Activated T-cell treated with anti-CD3 and anti-CD28 coated beads, Interleukin-2, amount 50 U/mL, for 1 hour (primary cell): ENCODE measurements around the gene OR5B21.

Experiments
- DNase-seq: peaks from one replicate; pipeline ENCODE4 v3.0.0-alpha.2; 2020

OR5B21 gene

DNA sequence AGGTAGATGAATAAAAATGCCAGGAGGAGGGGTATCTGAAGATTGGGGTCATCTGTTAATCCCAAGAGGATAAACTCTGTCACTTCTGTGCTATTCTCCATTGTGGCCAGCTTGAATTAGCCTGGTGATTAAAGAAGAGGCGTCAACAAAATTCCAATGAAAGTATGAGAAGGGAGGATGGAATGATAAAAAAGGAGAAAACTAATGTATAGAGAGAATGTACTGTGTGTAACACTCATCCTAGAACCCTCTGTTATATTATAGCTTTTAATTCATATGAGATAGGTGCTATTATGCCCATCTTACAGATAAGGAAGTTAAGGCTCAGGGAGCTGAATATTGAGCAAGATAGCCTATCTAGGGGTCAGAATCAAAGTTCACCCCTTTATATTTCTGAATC, at the start of gene OR5B21:
Gene OR5B21, minus strand, starts transcription at position 101 of the 400 bp plus-strand sequence. Its CDS starts 0 bp downstream, at position 101.
- DNase-seq = no peak

DNA sequence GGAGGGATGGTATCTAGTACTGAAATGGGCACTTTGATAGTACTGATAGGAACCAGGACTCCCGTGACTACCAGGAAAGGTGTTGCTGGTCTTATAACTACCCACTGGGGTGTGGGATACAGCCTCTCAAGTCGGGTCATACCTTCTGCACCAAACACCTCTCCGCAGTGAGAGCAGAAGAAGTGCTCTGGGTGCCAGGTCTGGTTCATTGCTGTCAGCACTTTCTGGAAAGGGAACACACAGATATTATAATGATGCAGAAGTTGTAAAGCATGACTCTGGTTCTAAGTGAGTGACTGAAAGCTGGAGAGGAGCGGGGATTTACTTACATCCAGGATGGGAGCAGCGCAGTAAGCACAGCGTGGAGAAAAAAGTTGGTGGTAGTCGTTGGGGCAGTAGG, 41.7 kb upstream of the OR5B21 start:
- no peak for DNase-seq

DNA sequence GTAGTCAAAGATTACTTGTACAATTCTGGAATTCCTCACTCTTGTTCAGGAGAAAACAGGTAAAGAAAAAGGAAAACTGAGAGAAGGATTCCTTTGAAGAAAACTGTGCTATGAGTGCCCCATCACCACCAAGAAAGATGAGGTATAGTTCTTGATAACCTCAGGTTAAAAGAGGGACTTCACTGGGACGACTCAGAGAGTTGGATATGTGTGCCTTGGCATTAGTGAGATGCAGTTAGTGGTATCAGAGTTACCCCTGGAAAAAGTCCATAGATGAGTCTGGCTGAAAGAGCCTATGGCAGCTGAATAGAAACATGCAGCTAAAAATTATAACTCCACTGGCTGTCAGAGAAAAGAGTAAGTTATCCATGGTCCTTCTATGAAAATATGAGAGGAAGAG, 38.9 kb upstream of the OR5B21 start:
- no peak for DNase-seq

DNA sequence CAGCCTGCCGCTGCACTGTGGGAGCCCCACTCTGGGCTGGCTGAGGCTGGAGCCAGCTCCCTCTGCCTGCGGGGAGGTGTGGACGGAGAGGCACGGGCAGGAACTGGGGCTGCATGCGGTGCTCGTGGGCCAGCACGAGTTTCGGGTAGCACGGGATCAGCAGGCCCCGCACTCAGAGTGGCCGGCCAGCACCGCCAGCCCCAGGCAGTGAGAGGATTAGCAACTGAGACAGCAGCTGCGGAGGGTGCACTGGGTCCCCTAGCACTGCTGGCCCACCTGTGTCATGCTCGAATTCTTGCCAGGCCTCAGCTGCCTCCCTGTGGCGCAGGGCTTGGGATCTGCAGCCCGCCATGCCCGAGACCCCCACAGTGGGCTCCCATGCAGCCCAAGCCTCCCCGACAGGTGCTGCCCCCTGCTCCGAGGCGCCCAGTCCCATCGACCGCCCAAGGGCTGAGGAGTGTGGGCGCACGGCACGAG, 24.0 kb upstream of the OR5B21 start:
- DNase-seq = no peak

DNA sequence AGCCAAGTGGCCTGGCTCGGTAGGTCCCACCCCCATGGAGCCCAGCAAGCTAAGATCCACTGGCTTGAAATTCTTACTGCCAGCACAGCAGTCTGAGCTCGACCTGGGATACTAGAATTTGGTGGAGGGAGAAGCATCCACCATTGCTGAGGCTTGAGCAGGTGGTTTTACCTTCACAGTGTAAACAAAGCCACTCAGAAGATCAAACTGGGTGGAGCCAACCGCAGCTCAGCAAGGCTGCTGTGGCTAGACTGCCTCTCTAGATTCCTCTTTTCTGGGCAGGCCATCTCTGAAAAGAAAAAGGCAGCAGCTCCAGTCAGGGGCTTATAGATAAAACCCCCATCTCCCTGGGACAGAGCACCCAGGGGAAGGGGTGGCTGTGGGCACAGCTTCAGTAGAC, 22.3 kb upstream of the OR5B21 start:
- peak; percentile 43 for DNase-seq

DNA sequence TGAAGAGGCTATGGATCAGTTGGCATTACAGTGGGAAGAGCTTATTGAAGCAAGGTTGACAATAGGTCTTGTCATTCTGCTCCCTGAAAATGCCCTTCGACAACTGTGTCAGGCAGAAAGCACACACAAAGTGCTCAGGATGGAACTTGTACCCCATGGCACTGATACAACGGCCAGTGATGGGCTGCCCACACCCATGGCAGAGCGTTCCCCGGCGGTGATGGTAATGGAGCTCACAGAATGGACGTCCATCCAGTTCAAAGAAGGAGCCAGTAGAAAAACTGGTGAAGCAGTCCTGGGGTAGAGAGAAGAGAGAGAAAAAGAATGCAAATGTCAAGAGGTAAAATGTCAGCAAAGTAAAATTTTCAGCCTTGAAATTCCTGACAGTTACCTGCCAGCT, 19.5 kb upstream of the OR5B21 start:
- no peak for DNase-seq

DNA sequence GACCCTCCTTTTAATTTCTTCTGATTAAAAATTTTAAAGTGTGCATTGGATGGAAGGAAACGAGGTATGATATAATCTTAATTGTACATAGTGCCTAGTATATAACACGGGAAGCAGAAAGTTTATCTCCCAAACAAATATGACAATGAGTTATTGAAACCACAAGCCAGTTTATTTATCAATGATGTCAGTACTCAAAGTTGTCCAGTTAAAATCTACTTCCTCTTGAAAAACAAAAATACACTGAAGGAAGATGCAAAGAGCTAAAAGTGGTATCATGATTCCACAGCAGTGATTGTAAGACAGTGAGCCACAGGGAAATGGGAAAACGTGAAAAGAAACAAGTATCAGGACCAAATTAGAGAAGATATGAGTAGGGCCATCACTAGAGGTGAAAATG, 18.8 kb upstream of the OR5B21 start:
- no peak for DNase-seq

DNA sequence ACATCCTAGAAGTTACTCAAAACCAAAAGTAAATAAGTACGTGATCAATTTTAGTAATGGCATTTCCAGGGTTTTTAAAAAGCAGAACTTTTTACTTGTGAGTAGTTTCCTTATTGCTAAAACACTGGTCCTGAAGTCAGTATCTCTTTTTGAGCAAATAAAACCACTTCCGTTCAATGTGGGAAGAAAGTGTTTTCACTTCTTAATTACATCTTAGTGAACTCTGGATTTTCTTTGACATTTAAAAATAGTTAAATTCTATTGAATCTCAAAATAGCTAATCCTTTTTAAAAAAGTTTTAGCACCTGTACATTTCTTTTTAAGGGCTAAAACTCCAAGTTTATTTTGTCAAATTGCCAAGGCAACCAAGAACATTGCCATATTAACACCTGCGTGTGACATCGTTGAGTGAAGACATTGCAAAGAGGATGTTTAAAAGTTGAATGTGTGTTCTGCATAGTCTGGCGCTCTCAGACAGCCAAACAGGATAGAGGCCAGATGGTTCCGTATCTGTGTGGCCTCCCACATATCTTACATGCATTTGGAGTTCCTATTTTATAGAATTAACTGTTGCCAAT, 17.2 kb upstream of the OR5B21 start:
- DNase-seq = no peak

DNA sequence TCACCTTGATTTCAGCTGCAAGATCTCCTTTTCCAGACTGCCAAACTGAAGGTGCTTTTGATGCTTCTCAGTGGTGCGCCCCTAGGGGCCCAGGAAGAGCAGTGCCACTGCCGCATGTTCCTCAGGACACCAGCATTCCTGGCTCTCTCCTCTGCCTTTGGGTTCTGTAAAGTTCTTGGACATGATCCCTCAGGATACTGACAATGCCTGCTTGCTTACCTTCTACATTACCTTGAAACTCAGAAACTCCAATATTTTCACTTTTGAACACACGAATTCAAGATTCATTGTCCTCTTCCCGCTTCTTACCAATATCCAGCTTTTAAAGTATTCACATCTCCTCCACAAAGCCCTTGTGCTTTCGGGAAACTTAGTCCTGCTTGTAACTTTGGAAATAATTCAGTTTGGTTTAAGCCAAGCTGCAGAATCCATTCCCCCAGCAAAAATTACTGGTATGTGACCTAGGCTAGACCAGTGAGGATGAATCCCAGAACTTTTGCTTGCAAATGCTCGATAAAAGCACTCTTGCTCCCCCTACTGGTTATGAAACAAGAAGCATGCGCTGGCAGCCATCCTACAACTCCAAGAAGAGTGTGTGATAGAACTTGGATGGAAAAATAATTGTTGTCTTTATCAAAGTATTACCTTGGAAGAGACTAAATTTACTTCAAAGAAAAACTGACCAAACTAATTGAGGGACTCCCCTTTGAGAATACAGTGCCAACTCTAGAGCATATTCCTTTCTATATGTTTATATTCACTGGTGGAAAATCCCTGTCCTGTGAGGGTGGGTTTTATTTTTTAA, 16.5 kb upstream of the OR5B21 start:
- DNase-seq = peak; percentile 49

DNA sequence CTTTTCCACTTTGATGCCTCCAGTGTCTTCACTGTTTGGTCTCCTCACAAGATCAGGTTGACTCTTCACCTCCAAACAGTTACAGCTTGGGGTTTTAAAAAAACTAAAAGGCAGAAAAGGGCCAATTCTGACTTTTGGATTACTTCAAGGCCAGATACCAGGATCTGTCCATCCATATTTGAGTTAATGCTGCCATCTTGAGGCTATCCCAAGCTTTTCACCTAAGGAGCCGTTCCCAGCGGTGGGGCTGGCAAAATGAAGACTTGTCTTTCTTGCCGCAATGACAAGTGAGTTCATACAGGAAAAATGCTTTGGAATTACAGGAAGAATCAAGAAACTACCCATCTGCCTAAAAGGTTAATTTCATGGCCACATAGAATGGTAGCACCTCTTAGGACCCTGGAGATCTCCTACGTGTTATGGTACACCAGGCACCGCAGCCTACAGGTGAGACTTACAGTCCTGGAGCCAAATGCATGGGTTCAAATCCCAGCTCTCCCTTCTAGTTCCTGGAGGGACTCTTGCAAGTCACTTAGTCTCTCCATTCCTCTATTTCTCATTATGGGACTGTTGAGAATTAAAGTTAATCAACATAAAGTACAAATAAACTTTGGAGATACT, 6.0 kb upstream of the OR5B21 start:
- DNase-seq = no peak

DNA sequence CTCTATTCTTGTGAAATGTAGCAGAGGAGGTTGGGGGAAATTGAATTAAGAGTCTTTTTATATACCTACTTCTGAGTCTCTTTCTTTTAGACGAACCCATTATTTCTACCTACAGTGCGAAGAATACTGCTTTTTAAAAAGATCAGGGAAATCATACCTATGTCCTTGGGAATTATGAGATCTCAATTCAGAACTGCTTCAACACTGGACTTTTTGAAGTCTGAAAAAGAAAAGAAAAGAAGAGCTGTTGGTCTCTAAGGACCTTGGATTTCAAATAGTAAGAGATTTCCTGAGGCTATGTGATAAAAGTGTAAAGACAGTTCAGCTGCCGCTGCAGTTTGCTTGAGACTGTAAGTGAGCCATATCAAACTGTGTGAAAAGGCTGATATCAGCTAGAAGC, 3.7 kb upstream of the OR5B21 start:
- no peak for DNase-seq

DNA sequence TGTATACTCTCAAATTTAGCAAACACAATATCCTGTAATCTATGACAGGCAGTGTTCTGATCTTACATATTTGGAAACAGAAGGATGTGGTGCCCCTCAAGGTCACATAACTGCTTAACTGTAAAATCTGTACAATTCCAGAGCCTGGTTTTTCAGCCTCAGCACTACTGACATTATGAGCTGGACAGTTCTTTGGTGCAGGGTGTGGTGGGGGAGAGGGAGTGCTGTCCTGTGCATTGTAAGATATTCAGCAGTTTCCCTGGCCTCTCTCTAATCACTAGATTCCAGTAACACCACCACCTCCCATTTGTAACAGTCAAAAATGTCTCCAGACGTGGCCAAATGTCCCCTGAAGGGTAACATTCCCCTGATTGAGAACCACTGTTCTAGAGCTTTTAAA, 1.8 kb upstream of the OR5B21 start:
- no peak for DNase-seq

DNA sequence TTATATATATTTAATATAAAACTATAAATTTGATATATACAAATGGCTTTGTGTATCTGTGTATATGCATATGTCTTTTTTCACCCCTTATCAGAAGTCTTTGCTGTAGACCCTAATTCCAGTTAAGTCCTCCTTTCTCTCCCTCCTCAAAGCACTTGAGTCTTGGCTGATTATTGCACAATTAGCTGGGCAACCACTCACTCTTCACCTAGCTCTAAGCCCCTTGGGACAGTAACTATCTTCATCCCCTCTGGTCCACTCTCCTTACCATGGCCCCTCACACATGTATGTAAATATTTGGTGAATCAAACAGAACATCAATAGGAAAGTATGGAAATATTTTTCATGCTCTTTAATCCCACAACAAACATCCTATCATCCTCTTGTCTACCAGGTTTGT, 909 bp upstream of the OR5B21 start:
- no peak for DNase-seq

DNA sequence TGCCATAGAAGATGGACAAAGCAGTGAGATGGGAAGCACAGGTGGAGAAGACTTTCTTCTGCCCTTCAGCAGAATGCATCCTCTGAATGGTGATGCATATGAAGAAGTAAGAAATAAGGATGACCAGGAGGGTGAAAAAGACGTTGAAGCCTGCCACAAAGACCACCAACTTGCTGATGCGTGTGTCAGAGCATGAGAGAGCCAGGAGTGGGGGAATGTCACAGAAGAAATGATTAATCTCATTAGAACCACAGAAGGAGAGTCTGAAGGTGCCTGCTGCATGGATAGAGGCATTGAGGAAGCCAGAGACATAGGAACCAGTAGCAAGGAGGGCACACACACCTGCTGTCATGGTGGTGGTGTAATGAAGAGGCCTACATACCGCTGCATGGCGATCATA, 550 bp downstream of the OR5B21 start:
- DNase-seq = no peak

DNA sequence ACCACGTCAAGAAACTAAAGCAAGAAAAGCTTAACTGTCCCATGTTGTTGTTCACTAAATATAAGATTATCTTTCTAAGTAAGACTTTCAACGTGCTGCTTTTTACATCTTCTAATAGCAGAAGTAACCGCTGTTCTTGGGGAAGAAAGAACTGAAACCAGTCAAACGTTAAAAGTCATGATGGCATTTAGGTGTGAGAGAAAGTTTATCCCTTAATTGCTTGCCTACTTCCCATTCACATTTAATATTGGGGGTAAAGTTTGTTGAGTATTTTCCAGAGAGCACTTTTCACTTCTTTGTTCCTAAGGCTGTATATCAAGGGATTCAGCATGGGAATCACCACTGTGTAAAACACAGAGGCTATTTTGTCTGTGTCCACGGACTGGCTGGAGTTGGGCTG, 970 bp downstream of the OR5B21 start:
- DNase-seq = no peak

DNA sequence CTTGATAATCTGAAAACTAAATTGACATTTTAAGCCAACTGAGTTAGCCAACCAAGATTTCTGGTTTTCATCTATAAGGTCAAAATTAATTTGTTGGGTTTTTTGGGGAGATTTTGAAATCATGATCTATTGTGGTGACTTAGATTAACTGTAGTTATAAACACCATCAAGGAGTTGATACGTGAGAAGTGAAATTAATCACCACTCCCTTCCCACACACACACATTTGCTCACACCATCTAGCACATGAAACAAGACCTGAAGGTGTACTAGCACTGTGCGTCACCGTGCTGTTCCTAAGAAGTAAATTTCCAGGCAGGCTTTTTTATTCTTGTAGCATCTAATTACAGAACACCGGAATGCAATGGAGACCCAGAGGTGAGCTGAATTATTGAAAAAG, 2.1 kb downstream of the OR5B21 start:
- no peak for DNase-seq

DNA sequence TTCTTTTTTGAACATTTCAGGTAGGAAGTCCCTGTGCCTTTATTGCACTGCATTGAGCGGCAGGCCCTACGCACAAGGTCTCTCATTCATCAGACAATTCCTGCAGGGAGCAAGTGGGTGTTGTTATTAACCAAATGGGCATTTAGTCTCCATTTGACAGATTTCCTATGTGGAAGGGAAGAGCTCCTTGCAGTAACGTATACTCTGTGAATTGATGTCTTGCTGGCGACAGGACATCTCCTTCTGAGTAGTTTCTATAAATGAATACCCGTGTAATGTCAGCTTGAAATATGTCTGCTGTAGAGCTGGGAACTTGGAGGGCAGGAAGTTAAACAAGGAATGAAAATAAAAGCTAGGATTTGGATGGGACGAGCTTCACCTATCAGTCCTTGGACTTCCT, 3.7 kb downstream of the OR5B21 start:
- DNase-seq = no peak

DNA sequence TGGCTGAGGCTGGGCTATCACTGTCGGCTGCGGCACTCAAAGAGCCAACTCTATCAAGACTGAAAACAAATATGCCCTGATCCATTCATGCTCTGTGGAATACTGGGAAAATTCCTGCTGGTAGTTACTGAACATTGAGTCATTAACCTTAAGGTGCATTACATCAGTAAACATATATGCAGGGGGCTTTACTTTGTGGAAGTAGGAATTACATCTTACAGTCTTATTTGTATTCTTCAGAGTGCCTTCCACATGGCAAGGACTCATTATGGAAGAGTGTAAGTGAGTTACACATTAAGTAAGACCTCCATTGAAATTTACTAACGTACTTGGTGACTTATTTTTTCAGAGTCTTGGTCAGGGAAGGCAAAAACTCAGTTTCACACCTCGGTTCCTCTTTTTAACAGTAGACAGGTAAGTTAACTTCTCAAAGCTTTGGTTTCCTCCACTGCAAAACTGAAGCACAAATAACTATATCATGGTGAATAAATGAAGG, 4.5 kb downstream of the OR5B21 start:
- no peak for DNase-seq

DNA sequence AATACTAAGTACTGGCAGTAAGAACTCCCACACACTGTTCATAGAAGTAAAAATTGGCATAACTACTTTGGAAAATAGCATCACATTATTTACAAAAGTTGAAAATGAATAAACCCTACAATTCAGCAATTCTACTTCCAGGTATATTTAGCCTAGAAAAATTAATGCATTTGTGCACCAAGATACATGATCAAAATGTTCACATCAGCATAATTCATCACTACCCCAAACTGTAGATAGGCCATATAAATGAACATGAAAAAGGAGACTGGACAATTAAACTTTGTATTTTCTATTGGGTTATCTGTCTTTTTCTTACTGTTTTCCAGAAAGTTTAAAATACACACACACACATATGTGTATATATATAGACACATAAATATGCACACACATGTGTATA, 5.9 kb downstream of the OR5B21 start:
- DNase-seq = no peak

DNA sequence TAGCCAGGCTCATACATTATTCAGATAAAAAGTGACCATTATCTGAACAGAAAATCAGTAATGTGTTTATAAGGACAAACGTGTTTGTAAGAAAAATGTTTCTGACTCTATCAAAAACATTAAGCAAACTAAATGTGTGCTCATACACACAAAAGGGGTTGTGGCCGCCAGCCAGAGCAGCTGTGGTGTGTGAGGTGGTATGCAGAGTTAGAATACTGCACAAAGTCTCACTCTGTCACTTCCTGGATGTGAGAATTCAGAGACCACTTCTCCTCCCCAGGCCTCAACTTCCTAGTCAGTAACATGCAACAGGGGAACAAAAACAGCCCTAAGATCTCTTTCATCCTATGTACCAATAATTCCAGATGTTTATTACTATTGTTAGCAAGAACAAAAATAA, 9.4 kb downstream of the OR5B21 start:
- DNase-seq = no peak

DNA sequence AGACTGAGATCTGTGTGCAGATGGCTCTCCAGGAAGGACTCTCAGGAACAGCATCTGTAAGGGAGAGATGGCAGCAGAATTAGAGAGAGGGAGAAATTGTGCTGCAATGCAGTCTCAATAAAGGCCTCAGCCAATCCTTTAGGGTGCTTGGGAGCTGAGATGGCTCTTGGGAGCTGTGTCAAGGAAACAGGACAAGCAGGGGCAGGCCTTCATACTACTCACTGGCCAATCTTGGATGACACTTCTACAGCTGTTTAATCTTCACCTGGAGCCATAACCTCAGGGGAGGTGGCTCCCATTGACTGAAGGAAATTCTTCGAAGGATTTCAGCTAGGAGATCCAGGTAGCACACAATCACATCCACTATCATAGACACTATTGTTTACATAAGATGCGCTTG, 10.0 kb downstream of the OR5B21 start:
- DNase-seq = no peak

DNA sequence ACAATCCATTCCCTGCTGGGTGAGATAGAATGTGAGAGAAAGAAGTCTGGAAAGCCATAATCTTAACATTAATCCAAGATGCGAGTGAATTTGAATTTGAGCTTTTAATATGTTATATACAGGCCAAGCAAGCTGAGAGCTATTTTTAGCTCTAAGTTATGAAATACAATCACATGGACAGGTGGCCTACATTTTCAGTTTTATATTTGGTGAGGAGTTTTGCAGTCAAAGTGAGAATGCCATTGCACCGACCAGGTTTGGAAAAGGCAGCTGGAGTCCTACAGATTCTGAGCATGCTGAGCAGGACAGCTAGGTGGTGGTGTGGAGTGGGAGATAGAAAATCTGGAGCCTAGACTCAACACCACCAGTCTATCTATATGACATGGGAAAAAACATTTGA, 12.0 kb downstream of the OR5B21 start:
- DNase-seq = no peak

DNA sequence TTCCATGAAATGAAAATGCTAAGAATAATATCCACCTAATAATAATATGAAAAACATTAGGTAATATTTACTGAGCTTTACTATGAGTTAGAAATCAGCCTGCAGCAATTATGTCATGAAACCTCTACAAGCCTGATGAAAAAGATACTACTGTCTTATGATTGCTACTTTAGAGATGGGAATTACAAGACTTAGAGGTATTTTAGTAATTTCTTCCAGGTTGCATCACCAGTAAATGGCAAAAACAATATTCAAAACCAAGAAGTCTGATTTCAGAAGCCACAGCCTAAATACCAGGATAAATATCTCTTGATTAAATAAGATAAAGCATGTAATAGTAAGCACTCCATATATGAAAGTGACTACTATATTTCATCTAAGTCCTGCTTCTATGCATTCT, 13.8 kb downstream of the OR5B21 start:
- no peak for DNase-seq

DNA sequence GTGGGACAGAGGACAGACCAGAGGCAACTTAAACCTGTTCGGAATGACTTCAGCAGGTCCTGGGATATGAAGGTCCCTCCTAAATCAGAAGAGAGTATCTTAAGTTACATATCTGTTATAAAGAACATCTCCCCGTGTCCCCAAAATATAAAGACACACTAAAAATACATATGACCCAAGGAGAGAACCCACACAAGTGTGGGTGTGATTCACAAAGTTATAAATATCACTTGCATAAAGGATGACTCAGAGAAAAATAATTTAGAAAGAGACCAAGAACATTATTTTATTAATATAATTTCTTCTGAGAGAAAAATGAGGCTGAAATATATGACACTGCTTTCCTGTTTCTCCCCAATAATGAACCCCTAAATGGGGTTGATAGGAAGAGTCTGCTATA, 14.2 kb downstream of the OR5B21 start:
- DNase-seq = no peak
